Measurements from ENCODE around the gene CANT1. TPM values are rescaled to one million over a fixed set of nuclear protein-coding genes. Genes with fewer than 3 reads are reported as not detected.
A peak's percentile ranks its signal among the peaks of the same experiment; 100 is the strongest.

The CANT1 gene
- polyA plus RNA-seq, 2 donors: 24.1 to 24.5 TPM

GRCh38 chr17:78971756-78972506 lies 37.6 kb downstream of the CANT1 start:
- Histone ChIP-seq H3K9me3 (ENCODE audit: control insufficient read depth in 2 of 2, insufficient read depth in 1 of 2, low read depth in 1 of 2, low read length in 1 of 2) (no peaks in the 10 kb centered on the region), H3K36me3 (ENCODE audit: control insufficient read depth in 2 of 2, insufficient read depth in 2 of 2, low read length in 1 of 2) (peaks cover 0 to 16% of the 10 kb centered on the region in 2 donors), H3K27me3 (ENCODE audit: control insufficient read depth in 1 of 2, insufficient read depth in 2 of 2, low read length in 2 of 2) (no peaks in the 10 kb centered on the region), H3K4me1 (ENCODE audit: control insufficient read depth in 2 of 2, insufficient read depth in 2 of 2, low read length in 1 of 2) (peaks cover 11 to 30% of the 10 kb centered on the region in 2 donors), H3K4me3 (ENCODE audit: low read depth in 1 of 2, low read length in 2 of 2) (no peak overlapping the region), H3K27ac (ENCODE audit: low read depth in 2 of 2, low read length in 1 of 2) (peak overlapping the region in 1 of 2 donors; percentile 28)
- 79 to 80% methylated on average over 22 of the region's 22 CpGs for whole genome bisulfite sequencing, 2 donors

DNA sequence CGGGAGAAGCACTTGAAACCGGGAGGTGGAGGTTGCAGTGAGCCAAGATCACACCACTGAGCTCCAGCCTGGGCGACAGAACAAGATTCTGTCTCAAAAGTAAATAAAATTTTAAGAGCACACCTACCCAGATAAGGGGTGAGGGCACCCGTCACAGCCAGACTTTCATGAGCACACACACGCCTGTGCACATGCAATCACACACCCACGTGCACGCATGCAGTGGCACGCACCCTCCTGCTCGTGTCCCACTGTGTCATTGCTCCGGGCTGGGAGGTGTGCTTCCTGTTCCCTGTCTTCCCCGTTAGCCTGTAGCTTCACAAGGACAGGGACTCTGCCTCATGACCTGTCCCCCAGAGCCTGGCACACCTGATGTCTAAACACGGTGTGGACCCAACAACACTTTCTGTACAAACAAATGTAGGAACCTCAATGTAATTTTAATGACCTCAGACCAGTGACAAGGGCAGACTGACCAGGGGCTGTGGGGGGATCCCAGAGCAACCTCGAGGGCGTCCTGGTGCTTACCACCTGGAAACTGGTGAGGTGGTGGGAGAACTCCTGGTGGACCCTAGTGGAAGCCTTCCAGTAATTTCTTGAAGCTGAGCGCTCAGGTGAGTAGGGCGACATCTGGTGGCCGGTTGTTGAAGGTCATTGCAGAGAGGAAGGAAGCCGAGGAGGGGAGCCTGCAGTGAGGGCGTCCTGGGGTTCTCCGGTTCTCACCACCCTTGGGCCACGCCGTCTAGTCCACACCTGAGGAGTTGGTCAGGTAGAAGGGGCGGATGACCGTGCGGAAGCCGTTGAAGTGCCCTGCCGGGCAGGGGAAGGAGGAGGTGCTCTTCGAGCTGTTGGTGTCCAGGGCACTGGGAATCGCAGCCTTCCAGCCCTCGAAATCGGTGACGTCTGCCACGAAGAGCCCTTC lies 38.5 kb downstream of the CANT1 start:
- WGBS, 2 donors: 29 to 32% methylated on average over 33 of the region's 33 CpGs
- Histone ChIP-seq H3K36me3 (ENCODE audit: control insufficient read depth in 2 of 2, insufficient read depth in 2 of 2, low read length in 1 of 2) (peaks cover 0 to 16% of the 10 kb centered on the region in 2 donors), H3K9me3 (ENCODE audit: control insufficient read depth in 2 of 2, insufficient read depth in 1 of 2, low read depth in 1 of 2, low read length in 1 of 2) (no peaks in the 10 kb centered on the region), H3K27ac (ENCODE audit: low read depth in 2 of 2, low read length in 1 of 2) (peak overlapping the region in 1 of 2 donors; percentile 28), H3K4me1 (ENCODE audit: control insufficient read depth in 2 of 2, insufficient read depth in 2 of 2, low read length in 1 of 2) (peaks cover 6 to 23% of the 10 kb centered on the region in 2 donors), H3K4me3 (ENCODE audit: low read depth in 1 of 2, low read length in 2 of 2) (no peak overlapping the region), H3K27me3 (ENCODE audit: control insufficient read depth in 1 of 2, insufficient read depth in 2 of 2, low read length in 2 of 2) (no peaks in the 10 kb centered on the region)

DNA sequence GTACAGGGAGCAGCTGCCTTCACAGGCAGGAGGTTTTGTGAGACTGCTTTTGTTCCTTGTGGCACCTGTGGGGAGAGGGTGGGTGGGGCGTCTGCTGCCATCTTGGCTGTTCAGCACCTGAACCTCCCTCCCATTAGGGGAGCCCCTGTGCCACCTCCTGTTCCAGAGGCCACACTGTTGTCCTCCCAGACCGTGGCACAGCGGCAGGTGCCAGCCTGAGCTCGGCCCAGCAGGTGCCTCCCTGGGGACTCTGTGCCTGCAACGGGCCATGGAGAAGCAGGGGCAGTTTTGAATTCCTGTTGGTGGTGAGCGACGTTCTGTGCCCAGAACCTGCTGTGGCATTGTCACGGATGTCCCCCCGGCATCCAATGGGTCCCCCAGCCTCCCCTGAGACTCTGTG lies 39.7 kb downstream of the CANT1 start:
- Histone ChIP-seq H3K27me3 (ENCODE audit: control insufficient read depth in 1 of 2, insufficient read depth in 2 of 2, low read length in 2 of 2) (no peaks in the 10 kb centered on the region), H3K4me1 (ENCODE audit: control insufficient read depth in 2 of 2, insufficient read depth in 2 of 2, low read length in 1 of 2) (peaks cover 3 to 18% of the 10 kb centered on the region in 2 donors), H3K4me3 (ENCODE audit: low read depth in 1 of 2, low read length in 2 of 2) (no peak overlapping the region), H3K36me3 (ENCODE audit: control insufficient read depth in 2 of 2, insufficient read depth in 2 of 2, low read length in 1 of 2) (peaks cover 0 to 16% of the 10 kb centered on the region in 2 donors), H3K27ac (ENCODE audit: low read depth in 2 of 2, low read length in 1 of 2) (no peak overlapping the region), H3K9me3 (ENCODE audit: control insufficient read depth in 2 of 2, insufficient read depth in 1 of 2, low read depth in 1 of 2, low read length in 1 of 2) (no peaks in the 10 kb centered on the region)
- 80 to 90% methylated on average over 9 of the region's 9 CpGs for WGBS, 2 donors

DNA sequence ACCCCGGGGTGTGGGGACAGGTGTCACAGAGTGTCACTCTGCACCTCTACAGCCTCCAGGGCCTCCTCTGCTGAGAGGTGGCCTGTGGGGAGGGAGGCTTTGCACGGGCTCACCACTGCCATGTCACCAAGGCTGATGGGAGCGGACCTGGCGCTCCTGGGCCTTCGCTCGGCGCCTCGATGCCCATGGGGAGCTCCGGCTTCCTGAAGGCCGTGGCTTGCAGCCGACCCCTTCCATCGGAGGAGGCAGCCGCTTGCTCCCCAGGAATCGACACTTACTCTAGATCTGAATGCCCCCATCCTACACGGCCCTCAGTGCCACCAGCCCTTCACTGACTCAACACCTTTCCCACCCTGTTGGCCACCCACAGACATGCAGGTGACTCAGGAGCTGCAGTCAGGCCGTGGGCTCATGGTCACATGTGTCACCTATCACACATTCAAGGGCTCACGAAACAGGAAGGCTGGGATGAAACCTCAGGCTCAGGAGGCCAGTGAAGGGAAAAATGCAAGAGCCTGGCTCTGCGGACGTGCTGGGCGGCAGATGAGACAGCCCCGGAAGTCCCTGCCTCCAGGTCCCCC lies 41.7 kb downstream of the CANT1 start:
- H3K4me1 ChIP-seq (ENCODE audit: control insufficient read depth in 2 of 2, insufficient read depth in 2 of 2, low read length in 1 of 2): peaks cover 3 to 9% of the 10 kb centered on the region in 2 donors
- H3K4me3 ChIP-seq (ENCODE audit: low read depth in 1 of 2, low read length in 2 of 2): no peak overlapping the region

GRCh38 chr17:78966910-78967600 lies 42.5 kb downstream of the CANT1 start:
- H3K27ac ChIP-seq (ENCODE audit: low read depth in 2 of 2, low read length in 1 of 2): no peak overlapping the region
- no peaks in the 10 kb centered on the region for H3K27me3 ChIP-seq (ENCODE audit: control insufficient read depth in 1 of 2, insufficient read depth in 2 of 2, low read length in 2 of 2)
- H3K4me3 ChIP-seq (ENCODE audit: low read depth in 1 of 2, low read length in 2 of 2): no peak overlapping the region
- 82 to 83% methylated on average over 23 of the region's 23 CpGs for WGBS, 2 donors
- no peaks in the 10 kb centered on the region for H3K9me3 ChIP-seq (ENCODE audit: control insufficient read depth in 2 of 2, insufficient read depth in 1 of 2, low read depth in 1 of 2, low read length in 1 of 2)
- H3K4me1 ChIP-seq (ENCODE audit: control insufficient read depth in 2 of 2, insufficient read depth in 2 of 2, low read length in 1 of 2): peaks cover 3 to 9% of the 10 kb centered on the region in 2 donors
- peaks cover 0 to 11% of the 10 kb centered on the region in 2 donors for H3K36me3 ChIP-seq (ENCODE audit: control insufficient read depth in 2 of 2, insufficient read depth in 2 of 2, low read length in 1 of 2)

More for the DNA sequence above, 41.7 kb downstream of the CANT1 start:
- Histone ChIP-seq H3K27me3 (ENCODE audit: control insufficient read depth in 1 of 2, insufficient read depth in 2 of 2, low read length in 2 of 2) (no peaks in the 10 kb centered on the region), H3K27ac (ENCODE audit: low read depth in 2 of 2, low read length in 1 of 2) (no peak overlapping the region), H3K36me3 (ENCODE audit: control insufficient read depth in 2 of 2, insufficient read depth in 2 of 2, low read length in 1 of 2) (peaks cover 0 to 16% of the 10 kb centered on the region in 2 donors), H3K9me3 (ENCODE audit: control insufficient read depth in 2 of 2, insufficient read depth in 1 of 2, low read depth in 1 of 2, low read length in 1 of 2) (no peaks in the 10 kb centered on the region)
- WGBS, 2 donors: 92 to 93% methylated on average over 21 of the region's 21 CpGs

DNA sequence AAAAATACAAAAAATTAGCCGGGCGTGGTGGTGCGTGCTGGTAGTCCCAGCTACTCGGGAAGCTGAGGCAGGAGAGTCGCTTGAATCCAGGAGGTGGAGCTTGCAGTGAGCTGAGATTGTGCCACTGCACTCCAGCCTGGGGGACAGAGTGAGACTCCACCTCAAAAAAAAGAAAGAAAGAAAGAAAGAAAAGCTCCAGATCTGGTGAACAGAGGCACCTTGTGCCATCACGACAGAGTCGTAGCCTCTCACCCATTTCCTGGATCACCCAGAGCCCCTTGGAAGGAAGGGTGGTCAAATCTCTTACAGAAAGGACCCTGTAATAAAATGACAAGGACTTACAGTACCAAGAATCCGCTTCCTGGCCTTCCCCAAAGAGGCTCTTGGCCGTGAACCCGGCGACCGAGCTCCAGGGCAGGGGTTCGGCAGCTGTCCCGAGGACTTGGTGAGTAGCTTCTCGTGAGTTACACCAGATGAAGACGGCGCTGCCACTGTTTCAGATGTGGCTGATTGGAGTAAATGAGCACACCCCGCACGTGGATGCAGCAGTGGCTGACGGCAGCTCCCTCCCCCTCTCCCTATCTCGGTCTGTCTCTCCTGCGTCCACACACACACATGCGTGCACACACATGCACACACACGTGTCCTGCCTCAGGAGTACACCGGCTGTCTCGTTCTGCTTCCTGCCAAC lies 43.3 kb downstream of the CANT1 start:
- WGBS, 2 donors: 77 to 86% methylated on average over 26 of the region's 26 CpGs
- peaks cover 0 to 8% of the 10 kb centered on the region in 2 donors for H3K36me3 ChIP-seq (ENCODE audit: control insufficient read depth in 2 of 2, insufficient read depth in 2 of 2, low read length in 1 of 2)
- no peaks in the 10 kb centered on the region for H3K27me3 ChIP-seq (ENCODE audit: control insufficient read depth in 1 of 2, insufficient read depth in 2 of 2, low read length in 2 of 2)
- no peak overlapping the region for H3K4me3 ChIP-seq (ENCODE audit: low read depth in 1 of 2, low read length in 2 of 2)
- H3K4me1 ChIP-seq (ENCODE audit: control insufficient read depth in 2 of 2, insufficient read depth in 2 of 2, low read length in 1 of 2): peaks cover 0 to 9% of the 10 kb centered on the region in 2 donors
- H3K9me3 ChIP-seq (ENCODE audit: control insufficient read depth in 2 of 2, insufficient read depth in 1 of 2, low read depth in 1 of 2, low read length in 1 of 2): no peaks in the 10 kb centered on the region
- H3K27ac ChIP-seq (ENCODE audit: low read depth in 2 of 2, low read length in 1 of 2): no peak overlapping the region

DNA sequence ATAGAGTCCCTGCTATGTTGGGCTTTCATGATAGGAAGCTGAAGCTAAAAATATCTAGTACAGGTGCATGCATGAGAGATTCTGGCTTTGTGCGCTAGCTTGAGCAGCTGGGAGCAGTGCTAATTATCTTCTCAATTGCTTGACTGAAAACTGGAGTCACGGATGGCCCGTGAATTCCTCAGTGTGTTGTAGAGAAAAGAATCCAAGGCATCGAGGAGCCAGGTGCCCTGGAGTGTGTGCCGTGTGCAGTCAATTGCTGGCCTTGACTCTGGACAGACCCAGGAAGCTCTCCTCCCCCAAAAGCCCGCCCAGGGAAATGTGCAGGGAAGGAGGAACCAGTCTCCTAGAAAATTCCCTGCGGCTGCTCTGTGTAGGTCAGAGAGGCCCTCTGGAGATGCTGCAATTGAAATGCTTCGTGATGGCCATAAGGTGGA lies 44.1 kb downstream of the CANT1 start:
- Histone ChIP-seq H3K9me3 (ENCODE audit: control insufficient read depth in 2 of 2, insufficient read depth in 1 of 2, low read depth in 1 of 2, low read length in 1 of 2) (no peaks in the 10 kb centered on the region), H3K27ac (ENCODE audit: low read depth in 2 of 2, low read length in 1 of 2) (no peak overlapping the region), H3K4me3 (ENCODE audit: low read depth in 1 of 2, low read length in 2 of 2) (no peak overlapping the region), H3K36me3 (ENCODE audit: control insufficient read depth in 2 of 2, insufficient read depth in 2 of 2, low read length in 1 of 2) (peaks cover 0 to 8% of the 10 kb centered on the region in 2 donors), H3K4me1 (ENCODE audit: control insufficient read depth in 2 of 2, insufficient read depth in 2 of 2, low read length in 1 of 2) (peaks cover 2 to 5% of the 10 kb centered on the region in 2 donors), H3K27me3 (ENCODE audit: control insufficient read depth in 1 of 2, insufficient read depth in 2 of 2, low read length in 2 of 2) (no peaks in the 10 kb centered on the region)
- 81 to 83% methylated on average over 8 of the region's 8 CpGs for WGBS, 2 donors

- H3K27ac ChIP-seq (ENCODE audit: low read depth in 2 of 2, low read length in 1 of 2): no peak overlapping the region
- no peaks in the 10 kb centered on the region for H3K9me3 ChIP-seq (ENCODE audit: control insufficient read depth in 2 of 2, insufficient read depth in 1 of 2, low read depth in 1 of 2, low read length in 1 of 2)
- WGBS, 2 donors: 81 to 89% methylated on average over 6 of the region's 6 CpGs
- H3K36me3 ChIP-seq (ENCODE audit: control insufficient read depth in 2 of 2, insufficient read depth in 2 of 2, low read length in 1 of 2): no peaks in the 10 kb centered on the region
- peaks cover 2 to 3% of the 10 kb centered on the region in 2 donors for H3K4me1 ChIP-seq (ENCODE audit: control insufficient read depth in 2 of 2, insufficient read depth in 2 of 2, low read length in 1 of 2)
- no peaks in the 10 kb centered on the region for H3K27me3 ChIP-seq (ENCODE audit: control insufficient read depth in 1 of 2, insufficient read depth in 2 of 2, low read length in 2 of 2)
- no peak overlapping the region for H3K4me3 ChIP-seq (ENCODE audit: low read depth in 1 of 2, low read length in 2 of 2)
These were observed 46.2 kb downstream of the CANT1 start for GRCh38 chr17:78963378-78963777.
